GM19238 (cell line): ENCODE data around the gene SLC25A28.

Source experiments
- DNase-seq: peaks from one replicate; pipeline ENCODE4 v3.0.0; 2011; ENCODE audit warnings: low spot score; ENCODE audit not compliant: insufficient read length

SLC25A28 gene

GRCh38 chr10:99590799-99591198 lies 29.4 kb downstream of the SLC25A28 start:
- no peak for DNase-seq

DNA sequence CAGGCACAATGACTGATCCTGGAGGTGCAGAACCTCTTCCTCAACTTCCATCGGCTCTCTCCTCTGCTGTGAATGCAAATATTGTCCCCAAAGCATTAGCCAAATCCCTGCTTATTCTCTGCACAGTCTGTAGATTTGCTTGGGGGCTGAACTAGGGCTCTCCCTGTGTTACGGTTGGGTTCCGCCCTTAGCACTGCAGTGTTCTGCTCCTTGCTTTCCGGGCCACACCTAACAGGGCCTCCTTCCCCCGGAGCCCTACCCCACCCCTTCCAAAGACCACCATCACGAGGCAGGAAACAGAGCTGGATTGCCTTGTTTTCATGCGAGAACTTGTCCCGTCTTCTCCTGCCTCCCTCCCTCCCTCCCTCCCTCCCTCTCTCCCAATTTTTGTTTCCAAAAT lies 36.6 kb downstream of the SLC25A28 start:
- no peak for DNase-seq

DNA sequence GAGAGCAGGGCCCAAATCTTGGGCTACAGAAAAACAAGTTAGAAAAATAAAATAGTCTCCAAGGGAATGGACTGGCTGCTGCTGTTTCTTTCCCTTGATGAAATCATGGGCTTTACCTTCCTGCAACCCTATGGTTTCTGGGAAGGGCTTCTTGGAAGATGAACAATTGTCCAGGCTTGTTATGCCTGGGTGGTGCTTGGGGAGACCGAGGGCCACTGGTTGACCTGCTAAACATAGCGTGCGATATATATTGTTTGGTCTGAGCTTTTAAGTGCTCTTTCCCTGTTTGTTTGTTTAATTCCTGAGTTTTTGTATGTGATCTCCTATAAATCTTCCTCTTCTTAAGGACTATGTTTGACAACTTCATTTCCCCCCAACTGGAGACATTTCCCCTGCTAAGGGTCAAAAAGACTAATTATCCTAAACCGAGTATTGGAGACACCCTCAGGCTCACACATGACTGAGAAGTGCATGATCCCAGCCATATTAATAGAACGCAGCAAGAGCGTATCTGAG lies 37.9 kb downstream of the SLC25A28 start:
- no peak for DNase-seq

DNA sequence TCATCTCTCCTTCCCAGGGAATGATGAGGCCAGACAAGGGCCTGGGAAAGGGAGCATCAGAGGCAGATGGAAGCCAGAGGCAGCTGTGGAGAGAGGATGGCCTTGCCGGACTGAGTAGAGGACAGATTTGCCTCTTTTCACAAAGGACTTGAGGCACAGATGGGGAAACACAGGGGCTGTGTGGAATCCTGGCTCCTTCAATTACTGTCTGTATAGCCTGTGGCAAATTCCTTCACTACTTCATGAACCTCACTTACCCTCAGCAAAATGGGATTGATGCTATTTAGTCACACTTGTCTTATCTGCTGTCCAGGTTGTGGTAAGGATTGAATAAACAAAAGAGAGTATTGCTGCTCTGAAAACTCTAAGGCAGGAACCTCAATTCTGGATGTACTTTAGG lies 40.3 kb downstream of the SLC25A28 start:
- no peak for DNase-seq

GRCh38 chr10:99573790-99574189 lies 46.4 kb downstream of the SLC25A28 start:
- no peak for DNase-seq

DNA sequence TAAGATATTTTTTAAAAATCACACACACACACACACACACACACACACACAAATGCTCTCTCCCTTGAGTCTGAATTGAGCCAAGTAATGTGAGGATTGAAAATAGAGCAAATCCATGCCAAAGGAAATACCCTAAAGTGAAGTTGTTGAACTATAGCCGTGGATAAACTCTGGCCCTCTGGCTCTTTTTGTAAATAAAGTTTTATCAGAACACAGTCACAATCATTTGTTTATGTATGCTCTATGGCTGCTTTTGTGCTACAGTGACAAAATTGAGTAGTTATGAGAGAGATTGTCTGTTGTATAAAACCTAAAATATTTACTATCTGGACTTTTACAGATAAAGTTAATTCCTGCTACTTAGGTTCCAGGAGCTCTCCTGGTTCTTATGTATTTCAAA lies 48.4 kb downstream of the SLC25A28 start:
- DNase-seq: no peak

DNA sequence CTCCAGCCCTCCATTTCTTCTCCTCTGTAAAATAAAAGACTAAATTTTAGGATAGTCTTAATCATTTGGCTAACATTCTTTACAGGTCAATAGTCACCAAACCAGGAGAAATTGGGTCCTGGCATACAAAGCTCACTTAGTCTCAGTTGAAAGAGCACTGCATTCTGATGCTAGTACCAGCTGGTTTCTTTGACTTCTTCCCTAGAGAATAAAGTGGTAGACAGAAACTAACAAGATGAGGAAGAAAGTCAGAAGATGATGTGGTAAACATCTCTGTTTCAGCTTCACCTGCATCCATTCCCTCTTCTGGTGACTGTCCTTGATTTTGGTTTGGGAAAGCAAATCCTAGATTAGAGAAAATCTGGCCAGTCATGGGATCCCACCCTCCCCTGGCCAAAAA lies 50.3 kb downstream of the SLC25A28 start:
- DNase-seq: no peak

DNA sequence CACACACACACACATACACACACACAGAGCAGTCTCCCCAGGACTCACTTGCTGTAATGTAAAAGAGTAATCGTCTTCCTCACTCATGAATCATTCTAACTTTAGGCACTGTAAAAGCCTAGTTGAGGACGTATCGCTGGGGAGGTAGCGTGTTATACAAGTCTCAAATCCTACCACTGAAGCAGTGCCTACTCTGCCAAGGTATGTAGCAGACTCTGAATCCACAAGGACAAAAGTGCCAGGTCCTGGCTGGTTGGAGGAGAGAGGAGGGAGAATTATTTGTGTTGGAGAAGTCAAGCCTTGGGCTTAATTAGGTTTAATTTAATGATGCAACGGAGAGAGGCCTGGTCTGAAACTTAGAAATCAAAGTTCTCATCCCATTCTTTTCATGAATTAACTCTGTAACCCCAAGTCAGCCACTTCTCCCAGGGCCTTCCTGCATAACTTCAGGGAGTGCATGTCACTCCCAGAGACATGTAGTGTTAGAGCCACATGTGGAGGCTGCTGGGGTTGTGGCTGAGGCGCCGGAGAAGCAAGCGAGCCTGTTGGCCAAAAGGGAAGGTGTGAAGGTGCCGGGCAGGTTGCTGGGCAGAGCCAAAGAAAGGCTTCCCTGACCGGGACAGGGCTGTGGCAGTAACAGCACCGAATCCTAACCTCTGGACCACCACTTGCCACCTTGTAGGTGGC lies 50.8 kb downstream of the SLC25A28 start:
- DNase-seq: no peak

GRCh38 chr10:99565166-99565565 lies 55.1 kb downstream of the SLC25A28 start:
- no peak for DNase-seq

DNA sequence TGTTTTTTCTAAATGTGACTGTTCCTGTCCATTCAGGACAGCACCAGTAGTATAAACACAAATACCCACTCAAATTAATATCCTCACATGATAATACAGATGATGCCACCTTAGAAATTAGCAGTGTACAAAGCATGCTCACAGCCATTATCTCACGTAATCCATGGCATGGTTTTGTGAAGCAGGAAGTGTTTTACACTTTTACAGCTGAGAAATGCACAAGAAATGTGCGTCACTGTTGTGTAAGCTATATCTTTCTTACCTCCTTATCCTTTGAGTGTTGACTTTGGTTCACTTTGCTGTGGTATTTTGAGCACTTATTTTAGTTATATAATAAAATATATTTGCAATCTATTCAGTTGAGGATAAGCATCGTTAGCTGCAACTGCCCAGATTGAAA lies 55.9 kb downstream of the SLC25A28 start:
- DNase-seq: no peak

DNA sequence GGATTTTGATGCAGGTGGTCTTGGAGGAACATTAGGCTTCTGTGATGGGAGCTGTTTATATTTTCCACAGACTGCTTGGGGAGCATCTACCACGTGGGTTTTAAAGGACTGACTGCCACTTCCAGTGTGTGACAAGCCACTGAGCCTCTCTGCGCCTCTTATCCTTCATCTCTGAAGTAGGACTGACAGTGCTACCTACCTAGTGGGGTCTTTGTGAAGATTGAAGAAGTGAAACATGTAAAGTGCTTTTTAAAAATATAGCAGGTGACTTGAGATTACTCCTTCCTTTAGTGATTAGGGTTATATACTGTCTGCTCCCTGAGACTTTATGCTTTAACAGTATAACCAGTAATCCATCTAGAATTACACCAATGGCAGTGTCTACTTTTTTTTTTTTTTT lies 57.6 kb downstream of the SLC25A28 start:
- no peak for DNase-seq
